Smooth muscle cell (in vitro differentiated cells): ENCODE measurements around the gene HSF5. TPM values are rescaled to one million over a fixed set of nuclear protein-coding genes. Genes with fewer than 3 reads are reported as not detected.

Experiments
- DNase-seq: peaks from one replicate; lab custom pipeline; 2025; ENCODE audit not compliant: unreplicated experiment; lab: John Stamatoyannopoulos, UW
- H2AFZ ChIP-seq: fragments of 200-600 bp; sonication (generic); 2 replicates; pipeline ENCODE4 v1.6.0; 2016; ENCODE audit warnings: antibody characterized with exemption, low read depth, mild to moderate bottlenecking
- H3F3A ChIP-seq: fragments of 200-600 bp; sonication (generic); 2 replicates; pipeline ENCODE4 v1.6.0; 2017; ENCODE audit warnings: antibody characterized with exemption, low read depth
- H3K27ac ChIP-seq: fragments of 200-600 bp; sonication (generic); 2 replicates; pipeline ENCODE4 v1.5.1; 2016; ENCODE audit warnings: low read depth, mild to moderate bottlenecking
- H3K27me3 ChIP-seq: fragments of 200-600 bp; sonication (generic); 2 replicates; pipeline ENCODE4 v1.6.1; 2016; ENCODE audit warnings: low read depth, mild to moderate bottlenecking
- H3K36me3 ChIP-seq: fragments of 200-600 bp; sonication (generic); 2 replicates; pipeline ENCODE4 v1.5.1; 2016; ENCODE audit warnings: low read depth
- H3K4me1 ChIP-seq: fragments of 200-600 bp; sonication (generic); 2 replicates; pipeline ENCODE4 v1.5.1; 2016; ENCODE audit warnings: low read depth
- H3K4me2 ChIP-seq: fragments of 200-600 bp; sonication (generic); 2 replicates; pipeline ENCODE4 v1.6.0; 2016; ENCODE audit warnings: mild to moderate bottlenecking
- H3K4me3 ChIP-seq: fragments of 200-600 bp; sonication (generic); 2 replicates; pipeline ENCODE4 v1.5.1; 2016; ENCODE audit warnings: mild to moderate bottlenecking
- H3K79me2 ChIP-seq: fragments of 200-600 bp; sonication (generic); 2 replicates; pipeline ENCODE4 v1.6.0; 2016; ENCODE audit warnings: low read depth, mild to moderate bottlenecking
- H3K9ac ChIP-seq: fragments of 200-600 bp; sonication (generic); 2 replicates; pipeline ENCODE4 v1.6.0; 2016; ENCODE audit warnings: low read depth
- H3K9me3 ChIP-seq: fragments of 200-600 bp; sonication (generic); replicated peaks from 2 replicates; pipeline ENCODE4 v1.5.1; 2016; ENCODE audit warnings: low read depth
- H4K20me1 ChIP-seq: fragments of 200-600 bp; sonication (generic); 2 replicates; pipeline ENCODE4 v1.6.0; 2016; ENCODE audit warnings: low read depth
- CTCF ChIP-seq: fragments of 200-600 bp; sonication (generic); IDR thresholded peaks from 2 replicates; pipeline ENCODE4 v1.5.1; 2017; ENCODE audit warnings: borderline replicate concordance, mild to moderate bottlenecking, antibody characterized with exemption; ENCODE audit not compliant: insufficient read depth, poor library complexity, severe bottlenecking
- WGBS: methylation state at CpG from one replicate; pipeline ENCODE4 v1.1.7; 2016; ENCODE audit warnings: low lambda C conversion rate; 5-methylcytosine and 5-hydroxymethylcytosine counted together
- polyA plus RNA-seq: library from polyadenylated mRNA; unstranded; fragments of >200 nt; fragmentation: Nextera tagmentation; extraction: Ambion mirVana; gene quantifications from 2 replicates; pipeline ENCODE4 v1.2.1, GENCODE V29; 2016
- total RNA-seq: library from RNA; depleted of rRNA; stranded (reverse); fragments of >200 nt; gene quantifications from 2 replicates; pipeline ENCODE4 v1.2.3, GENCODE V29; 2014

Gene HSF5
- total and polyA plus RNA-seq, 2 experiments from 2014 or later, result not detected

DNA sequence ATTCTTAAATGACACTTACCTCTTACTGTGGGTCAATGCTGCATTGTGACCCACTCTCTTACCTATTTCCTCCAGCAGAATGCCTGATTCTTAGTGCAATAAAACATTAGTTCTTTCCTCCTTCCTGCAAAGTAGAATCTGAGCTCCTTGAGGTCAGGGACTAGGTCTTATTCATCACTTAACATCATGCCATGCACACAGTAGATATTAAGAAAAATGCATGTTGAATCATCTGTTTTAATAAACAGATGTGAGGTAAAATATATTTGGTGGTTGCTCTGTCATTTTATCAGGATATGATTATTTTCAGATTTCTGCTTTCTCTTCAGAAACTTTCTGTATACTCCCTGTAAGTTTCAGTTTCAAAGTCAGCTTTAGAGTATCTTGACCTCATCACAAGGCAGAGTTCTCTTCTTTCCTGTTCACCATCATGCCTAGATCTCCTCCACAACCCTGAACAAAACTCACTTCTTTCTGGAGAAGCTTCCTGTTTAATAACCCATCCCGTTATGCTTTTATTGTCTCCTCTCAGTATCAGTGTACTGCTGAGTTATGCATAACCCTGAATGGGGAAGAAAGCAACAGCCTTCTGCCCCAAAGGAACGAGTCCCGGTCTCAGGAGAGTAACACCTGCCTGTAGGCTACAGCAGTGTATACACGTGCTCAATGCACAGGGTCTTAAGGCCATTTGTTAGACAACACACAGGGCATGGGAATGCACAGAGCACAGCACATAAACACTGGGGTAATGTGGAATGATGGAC is 105.9 kb downstream of the HSF5 start:
- no peak overlapping the region for H2AFZ ChIP-seq
- no peaks in the 10 kb centered on the region for H3K9me3 ChIP-seq
- TF ChIP-seq CTCF, result no peak
- H3K4me3 ChIP-seq, result no peak overlapping the region
- no peak overlapping the region for H3K9ac ChIP-seq
- H3K4me2 ChIP-seq, result no peak overlapping the region
- no peaks in the 10 kb centered on the region for H3K79me2 ChIP-seq
- H3K4me1 ChIP-seq, result peaks cover 6% of the 10 kb centered on the region
- no peaks in the 10 kb centered on the region for H3F3A ChIP-seq
- 64% methylated on average over 4 of the region's 4 CpGs for WGBS
- H3K36me3 ChIP-seq, result no peaks in the 10 kb centered on the region
- no peak overlapping the region for H3K27ac ChIP-seq
- no peaks in the 10 kb centered on the region for H4K20me1 ChIP-seq
- no peak for DNase-seq
- H3K27me3 ChIP-seq, result no peaks in the 10 kb centered on the region

- WGBS, result 64% methylated on average over 3 of the region's 3 CpGs
Measured at GRCh38 chr17:58381124-58382035, 106.8 kb downstream of the HSF5 start.

GRCh38 chr17:58380207-58381123 is 107.7 kb downstream of the HSF5 start:
- Histone ChIP-seq H4K20me1 (no peaks in the 10 kb centered on the region), H3K4me3 (no peak overlapping the region), H3K4me2 (no peak overlapping the region), H3K36me3 (no peaks in the 10 kb centered on the region), H3K9ac (no peak overlapping the region), H3K27me3 (no peaks in the 10 kb centered on the region), H3K4me1 (peaks cover 6% of the 10 kb centered on the region), H3F3A (no peaks in the 10 kb centered on the region), H3K79me2 (no peaks in the 10 kb centered on the region), H2AFZ (no peak overlapping the region), H3K9me3 (no peaks in the 10 kb centered on the region), H3K27ac (no peak overlapping the region)
- no peak for DNase-seq
- TF ChIP-seq CTCF, result no peak
- WGBS, result 84% methylated on average over 5 of the region's 5 CpGs

More at GRCh38 chr17:58381124-58382035, 106.8 kb downstream of the HSF5 start:
- H3K9me3 ChIP-seq, result no peaks in the 10 kb centered on the region
- H3K4me2 ChIP-seq, result no peak overlapping the region
- no peaks in the 10 kb centered on the region for H3K27me3 ChIP-seq
- H3K27ac ChIP-seq, result no peak overlapping the region
- no peaks in the 10 kb centered on the region for H3F3A ChIP-seq
- no peak for DNase-seq
- no peak overlapping the region for H3K4me3 ChIP-seq
- H3K36me3 ChIP-seq, result no peaks in the 10 kb centered on the region
- H3K4me1 ChIP-seq, result peaks cover 6% of the 10 kb centered on the region
- no peaks in the 10 kb centered on the region for H4K20me1 ChIP-seq
- no peaks in the 10 kb centered on the region for H3K79me2 ChIP-seq
- no peak for TF ChIP-seq CTCF
- H3K9ac ChIP-seq, result no peak overlapping the region
- H2AFZ ChIP-seq, result no peak overlapping the region
